IPS DF 19.7 (cell line): ENCODE results near the gene PDSS2.
"Not testable (repeated sequence)": the region's sequence is repeated elsewhere in the genome, so short reads cannot be mapped to it uniquely, and the experiment has no call there.

ENCODE experiments used
- DNase-seq: peaks from one replicate; pipeline ENCODE4 v3.0.0-alpha.2; 2013; ENCODE audit warnings: low read depth, low spot score

PDSS2 gene

GRCh38 chr6:107418118-107418517, 41.2 kb downstream of the PDSS2 start:
- peak; percentile 33 for DNase-seq

- DNase-seq = no peak
Measured at GRCh38 chr6:107416145-107416544, 43.2 kb downstream of the PDSS2 start.

- no peak for DNase-seq
Measured at GRCh38 chr6:107413966-107414645, 45.3 kb downstream of the PDSS2 start.

- DNase-seq = no peak
Measured at GRCh38 chr6:107411161-107411560, 48.2 kb downstream of the PDSS2 start.

GRCh38 chr6:107409942-107410341, 49.4 kb downstream of the PDSS2 start:
- DNase-seq = no peak

GRCh38 chr6:107408714-107409113, 50.6 kb downstream of the PDSS2 start:
- DNase-seq = no peak

- DNase-seq = no peak
Measured at GRCh38 chr6:107405002-107405401, 54.4 kb downstream of the PDSS2 start.

GRCh38 chr6:107402533-107402932, 56.8 kb downstream of the PDSS2 start:
- no peak for DNase-seq

- no peak for DNase-seq
Measured at GRCh38 chr6:107401573-107401972, 57.8 kb downstream of the PDSS2 start.

- no peak for DNase-seq
Measured at GRCh38 chr6:107400616-107401147, 58.7 kb downstream of the PDSS2 start.

GRCh38 chr6:107399935-107400334, 59.4 kb downstream of the PDSS2 start:
- DNase-seq = no peak

- DNase-seq = no peak
Measured at GRCh38 chr6:107398001-107398400, 61.4 kb downstream of the PDSS2 start.

- DNase-seq = no peak
Measured at GRCh38 chr6:107396211-107396610, 63.2 kb downstream of the PDSS2 start.

- no peak for DNase-seq
Measured at GRCh38 chr6:107392069-107392468, 67.3 kb downstream of the PDSS2 start.

GRCh38 chr6:107390685-107391435, 68.5 kb downstream of the PDSS2 start:
- no peak for DNase-seq

- no peak for DNase-seq
Measured at GRCh38 chr6:107390056-107390455, 69.3 kb downstream of the PDSS2 start.

GRCh38 chr6:107386904-107387303, 72.5 kb downstream of the PDSS2 start:
- no peak for DNase-seq

GRCh38 chr6:107386340-107386739, 73.0 kb downstream of the PDSS2 start:
- DNase-seq = no peak

GRCh38 chr6:107383705-107384104, 75.7 kb downstream of the PDSS2 start:
- no peak for DNase-seq

GRCh38 chr6:107374264-107374663, 85.1 kb downstream of the PDSS2 start:
- no peak for DNase-seq

GRCh38 chr6:107369493-107369892, 89.9 kb downstream of the PDSS2 start:
- DNase-seq = no peak

- DNase-seq = no peak
Measured at GRCh38 chr6:107368471-107368870, 90.9 kb downstream of the PDSS2 start.

- not testable (repeated sequence) for DNase-seq
Measured at GRCh38 chr6:107364173-107364572, 95.2 kb downstream of the PDSS2 start.
